Measurements from ENCODE around the gene HOXC13.

HOXC13 gene

DNA sequence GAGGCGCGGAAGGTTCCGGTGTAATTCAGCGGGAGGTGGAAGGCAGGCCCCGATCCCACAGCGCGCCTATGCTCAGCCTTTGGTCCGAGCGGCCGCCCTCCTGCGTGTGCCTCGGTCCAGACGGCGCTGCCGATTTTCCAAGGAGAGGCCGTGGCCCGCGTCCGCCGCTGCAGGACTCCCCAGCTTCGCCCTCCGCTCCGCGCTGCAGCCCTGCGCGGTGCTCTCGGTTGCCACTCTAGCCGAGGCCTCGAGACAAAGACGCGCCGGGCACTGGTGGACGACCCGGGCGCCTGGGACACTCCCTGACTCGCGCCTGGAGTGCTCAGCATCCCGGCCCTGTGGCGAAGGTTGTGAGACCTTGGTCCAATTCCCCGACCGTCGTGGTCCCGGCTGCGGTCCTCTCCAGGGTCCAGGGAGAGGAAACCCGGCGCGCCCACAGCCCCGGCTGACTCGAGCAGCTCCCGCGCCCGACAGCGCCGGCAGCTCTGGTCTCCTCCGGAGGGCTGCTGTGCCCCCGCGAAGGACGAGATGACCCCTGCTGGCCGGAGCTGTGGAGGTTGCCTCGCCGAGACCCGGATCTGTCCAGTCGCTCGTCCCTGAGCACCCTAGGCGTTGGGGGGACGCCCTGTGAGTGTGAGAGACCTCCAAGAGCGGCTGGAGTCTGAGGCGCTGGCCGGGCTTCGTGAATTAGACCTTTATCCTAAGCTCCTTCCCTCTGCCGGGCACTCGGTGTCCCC, 22.6 kb downstream of the HOXC13 start:
- in situ Hi-C loops (cut with HindIII; ENCODE audit: low pct_ligation_motif_present, low sequenced_read_pairs), result no loop called here
- TF ChIP-seq, protein P1, sequence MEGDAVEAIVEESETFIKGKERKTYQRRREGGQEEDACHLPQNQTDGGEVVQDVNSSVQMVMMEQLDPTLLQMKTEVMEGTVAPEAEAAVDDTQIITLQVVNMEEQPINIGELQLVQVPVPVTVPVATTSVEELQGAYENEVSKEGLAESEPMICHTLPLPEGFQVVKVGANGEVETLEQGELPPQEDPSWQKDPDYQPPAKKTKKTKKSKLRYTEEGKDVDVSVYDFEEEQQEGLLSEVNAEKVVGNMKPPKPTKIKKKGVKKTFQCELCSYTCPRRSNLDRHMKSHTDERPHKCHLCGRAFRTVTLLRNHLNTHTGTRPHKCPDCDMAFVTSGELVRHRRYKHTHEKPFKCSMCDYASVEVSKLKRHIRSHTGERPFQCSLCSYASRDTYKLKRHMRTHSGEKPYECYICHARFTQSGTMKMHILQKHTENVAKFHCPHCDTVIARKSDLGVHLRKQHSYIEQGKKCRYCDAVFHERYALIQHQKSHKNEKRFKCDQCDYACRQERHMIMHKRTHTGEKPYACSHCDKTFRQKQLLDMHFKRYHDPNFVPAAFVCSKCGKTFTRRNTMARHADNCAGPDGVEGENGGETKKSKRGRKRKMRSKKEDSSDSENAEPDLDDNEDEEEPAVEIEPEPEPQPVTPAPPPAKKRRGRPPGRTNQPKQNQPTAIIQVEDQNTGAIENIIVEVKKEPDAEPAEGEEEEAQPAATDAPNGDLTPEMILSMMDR (IDR thresholded peaks at IDR 0.05; ENCODE audit: low read depth, low read length, missing control alignments), result peak; percentile 18
- H3K27me3 ChIP-seq (replicated peaks), result peaks cover 98% of the 10 kb centered on the region

DNA sequence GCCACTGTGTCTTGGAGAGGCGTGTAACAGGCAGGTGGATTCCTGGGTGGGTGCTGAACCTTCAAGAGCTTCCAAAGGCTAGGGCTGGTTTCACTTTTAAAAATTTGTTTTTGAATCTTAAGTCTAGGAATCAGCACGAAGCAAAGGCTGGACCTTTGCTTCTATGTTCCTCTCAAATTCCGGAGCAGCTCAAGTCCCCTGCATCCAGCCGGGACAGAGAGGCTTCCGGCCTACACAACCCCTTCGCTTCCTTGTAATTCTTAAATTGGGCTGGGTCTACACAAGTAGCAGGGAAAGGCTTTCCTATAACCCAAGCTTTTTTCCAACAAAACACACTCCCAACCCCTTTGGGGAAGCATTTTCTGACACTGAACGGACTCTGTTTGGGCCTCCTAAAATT, 24.4 kb downstream of the HOXC13 start:
- Histone ChIP-seq H3K27ac (no peak overlapping the region), H3K27me3 (replicated peaks) (peaks cover 98% of the 10 kb centered on the region), H3K36me3 (replicated peaks) (no peaks in the 10 kb centered on the region), H3K4me3 (ENCODE audit: low read depth, low read length) (no peak overlapping the region)
- in situ Hi-C loops (cut with HindIII; ENCODE audit: low pct_ligation_motif_present, low sequenced_read_pairs), result no loop called here
- no peak for DNase-seq
- TF ChIP-seq, protein P1 (IDR thresholded peaks at IDR 0.05; ENCODE audit: low read depth, low read length, missing control alignments), result no peak

More for the DNA sequence above, 22.6 kb downstream of the HOXC13 start:
- DNase-seq, result no peak
- Histone ChIP-seq H3K27ac (no peak overlapping the region), H3K4me3 (ENCODE audit: low read depth, low read length) (no peak overlapping the region), H3K36me3 (replicated peaks) (no peaks in the 10 kb centered on the region)

DNA sequence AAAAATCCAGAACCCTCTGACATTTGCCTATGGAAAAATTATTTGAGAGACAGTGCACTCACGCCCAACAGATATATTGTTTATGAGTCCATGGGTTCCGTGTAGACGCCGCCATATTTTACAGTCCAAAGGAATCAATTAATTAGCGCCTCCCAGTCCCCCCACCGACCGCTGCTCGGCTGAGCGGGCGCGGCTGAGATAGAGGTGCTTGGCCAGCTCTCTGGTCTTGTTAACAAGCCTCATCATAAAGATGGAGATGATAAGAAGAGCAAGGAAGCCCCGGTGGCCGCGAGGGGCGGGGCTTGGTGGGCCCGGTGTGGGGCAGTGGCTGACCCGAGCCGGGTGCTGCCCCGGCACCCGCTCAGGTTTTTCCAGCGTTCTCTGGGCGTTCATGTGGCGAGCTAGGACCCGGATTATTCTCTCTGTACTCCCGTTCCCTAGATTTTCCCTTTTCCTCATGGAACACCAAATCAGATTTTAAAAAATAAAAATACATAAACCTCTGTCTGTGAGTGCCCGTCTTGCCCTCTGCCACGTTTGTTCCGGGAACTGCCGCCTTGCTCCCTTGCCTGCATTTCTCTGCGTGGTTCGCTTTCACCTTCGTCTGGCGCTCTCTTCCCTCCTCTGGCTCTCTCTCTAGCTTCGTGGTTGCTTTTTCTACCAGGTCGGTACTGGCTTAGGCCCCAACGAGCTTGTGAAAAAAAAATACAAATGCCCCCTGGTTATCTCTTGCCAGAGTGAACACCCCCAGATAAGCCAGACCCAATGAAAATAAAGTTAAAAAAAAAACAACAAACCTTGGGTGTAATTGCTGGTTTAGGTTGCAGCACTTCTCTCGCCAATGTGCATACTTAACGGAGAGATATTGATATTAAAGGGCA, 25.0 kb downstream of the HOXC13 start:
- in situ Hi-C loops (cut with HindIII; ENCODE audit: low pct_ligation_motif_present, low sequenced_read_pairs), result no loop called here
- no peak for DNase-seq
- no peak overlapping the region for H3K4me3 ChIP-seq (ENCODE audit: low read depth, low read length)
- H3K27ac ChIP-seq, result no peak overlapping the region
- TF ChIP-seq, protein P1 (IDR thresholded peaks at IDR 0.05; ENCODE audit: low read depth, low read length, missing control alignments), result no peak
- H3K27me3 ChIP-seq (replicated peaks), result peaks cover 97% of the 10 kb centered on the region
- H3K36me3 ChIP-seq (replicated peaks), result no peaks in the 10 kb centered on the region

DNA sequence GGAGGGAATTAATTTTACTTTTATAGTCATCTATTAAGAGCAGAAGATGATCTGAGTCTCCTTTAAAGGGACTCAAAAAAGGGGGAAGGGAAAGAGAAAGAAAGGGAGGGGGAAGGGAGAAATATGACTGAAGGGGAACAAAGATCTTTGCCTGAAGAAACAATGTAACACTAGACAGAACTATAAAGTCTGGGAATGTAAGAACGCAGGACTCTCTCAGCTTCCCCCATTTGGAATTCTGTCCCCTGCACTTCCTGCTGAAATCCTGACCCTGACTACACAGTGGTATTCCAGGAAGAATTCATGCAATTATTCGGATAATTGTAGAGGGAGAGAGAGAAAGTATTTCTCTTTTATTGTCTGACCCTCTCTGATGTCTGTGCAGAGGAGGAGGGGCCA, 25.7 kb downstream of the HOXC13 start:
- DNase-seq, result no peak
- Histone ChIP-seq H3K27me3 (replicated peaks) (peaks cover 99% of the 10 kb centered on the region), H3K36me3 (replicated peaks) (no peaks in the 10 kb centered on the region), H3K4me3 (ENCODE audit: low read depth, low read length) (no peak overlapping the region), H3K27ac (no peak overlapping the region)
- in situ Hi-C loops (cut with HindIII; ENCODE audit: low pct_ligation_motif_present, low sequenced_read_pairs), result no loop called here
- TF ChIP-seq, protein P1 (IDR thresholded peaks at IDR 0.05; ENCODE audit: low read depth, low read length, missing control alignments), result no peak

DNA sequence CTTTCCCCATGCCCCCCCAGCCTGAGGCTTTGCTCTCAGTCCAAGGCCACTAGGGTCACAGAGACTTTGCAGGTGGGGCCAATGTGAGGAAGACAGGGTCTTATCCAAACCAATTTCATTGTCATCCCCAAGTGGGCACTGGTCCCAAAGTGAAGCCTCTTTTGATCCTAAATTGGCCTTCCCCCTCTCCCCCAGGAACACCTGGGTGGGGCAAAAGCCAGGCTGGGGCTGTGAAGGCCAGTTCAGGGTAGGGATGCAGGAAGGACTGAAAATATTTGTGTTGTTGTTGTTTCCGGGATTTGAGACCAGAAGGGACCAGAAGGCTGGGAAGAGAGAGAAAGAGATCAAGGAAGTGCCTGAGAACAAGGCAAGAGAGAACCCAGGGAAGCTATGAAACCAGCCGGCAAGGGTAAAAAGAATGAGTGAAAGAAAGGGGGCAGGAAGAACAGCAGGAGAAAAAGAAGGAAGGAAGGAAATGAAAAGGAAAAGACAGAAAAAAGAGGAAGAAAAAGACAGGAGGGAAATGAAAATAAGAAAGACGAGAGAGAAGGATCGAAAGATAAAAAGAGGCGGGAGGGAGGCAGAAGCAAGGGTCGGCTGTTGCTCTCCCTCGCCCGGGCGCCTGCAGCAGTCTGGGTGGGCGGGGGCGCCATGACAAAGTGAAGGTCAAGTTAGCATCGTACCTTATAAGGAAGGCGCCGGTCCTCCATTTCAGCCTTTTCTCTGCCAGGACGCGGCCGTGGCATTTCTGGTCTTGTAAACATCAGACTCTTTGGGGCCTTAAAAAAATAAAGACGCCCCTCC, 26.9 kb downstream of the HOXC13 start:
- peaks cover 99% of the 10 kb centered on the region for H3K27me3 ChIP-seq (replicated peaks)
- no peak overlapping the region for H3K4me3 ChIP-seq (ENCODE audit: low read depth, low read length)
- H3K36me3 ChIP-seq (replicated peaks), result no peaks in the 10 kb centered on the region
- H3K27ac ChIP-seq, result no peak overlapping the region
- in situ Hi-C loops (cut with HindIII; ENCODE audit: low pct_ligation_motif_present, low sequenced_read_pairs), result no loop called here
- TF ChIP-seq, protein P1 (IDR thresholded peaks at IDR 0.05; ENCODE audit: low read depth, low read length, missing control alignments), result no peak
- DNase-seq, result no peak

All from brain microvascular endothelial cell (primary cell).